Esophagus squamous epithelium (tissue), 4 donors: ENCODE measurements around the gene TLR6.

Experiments used
- POLR2A ChIP-seq, 4 donors: fragments of 450-650 bp; IDR thresholded peaks; one replicate each; pipeline ENCODE4 v1.6.1; 2017; ENCODE audit warnings: antibody characterized with exemption in 4 of 4, mild to moderate bottlenecking in 4 of 4, moderate library complexity in 3 of 4
- TF ChIP-seq, protein P1 (sequence below), 6 experiments: fragments of 450-650 bp in 4 of 6; fragments of 200-600 bp in 2 of 6; sonication (generic) in 2 of 6; IDR thresholded peaks; one replicate each; pipeline ENCODE4 v1.5.1; 2016 to 2019; ENCODE audit warnings: antibody characterized with exemption in 6 of 6, mild to moderate bottlenecking in 4 of 6, moderate library complexity in 4 of 6

DNA sequence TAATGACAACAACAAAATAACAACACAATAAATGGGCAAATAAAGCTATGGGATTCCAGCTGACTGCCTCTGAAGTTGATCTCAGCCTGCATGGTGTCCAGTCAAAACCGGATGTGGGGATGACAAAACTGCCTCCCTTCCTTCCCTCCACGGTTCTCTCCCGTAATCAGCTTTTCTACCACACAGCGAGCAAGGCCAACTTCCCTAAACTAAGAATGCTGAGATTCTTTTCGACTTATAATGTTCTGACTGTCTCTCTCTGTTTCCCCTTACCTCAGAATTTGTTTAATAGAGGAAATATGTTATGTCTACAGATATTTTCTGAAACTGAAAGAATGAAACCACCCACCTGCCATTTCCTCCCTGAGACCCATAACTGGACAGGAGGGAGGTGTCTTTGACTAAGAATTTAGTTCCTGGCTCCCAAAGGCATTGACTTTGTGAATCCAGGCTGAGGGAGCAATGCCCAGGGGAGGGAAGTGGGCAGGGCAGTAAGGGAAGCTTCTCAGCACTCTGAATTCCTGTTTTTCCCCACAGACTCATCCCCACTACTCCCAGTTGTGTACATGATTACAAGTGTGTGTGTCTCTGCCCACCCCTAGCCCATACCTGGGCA is 51.0 kb downstream of the TLR6 start:
- peak in 1 of 4 donors; percentile 30 for TF ChIP-seq POLR2A (IDR thresholded peaks at IDR 0.05)
- TF ChIP-seq, protein P1, sequence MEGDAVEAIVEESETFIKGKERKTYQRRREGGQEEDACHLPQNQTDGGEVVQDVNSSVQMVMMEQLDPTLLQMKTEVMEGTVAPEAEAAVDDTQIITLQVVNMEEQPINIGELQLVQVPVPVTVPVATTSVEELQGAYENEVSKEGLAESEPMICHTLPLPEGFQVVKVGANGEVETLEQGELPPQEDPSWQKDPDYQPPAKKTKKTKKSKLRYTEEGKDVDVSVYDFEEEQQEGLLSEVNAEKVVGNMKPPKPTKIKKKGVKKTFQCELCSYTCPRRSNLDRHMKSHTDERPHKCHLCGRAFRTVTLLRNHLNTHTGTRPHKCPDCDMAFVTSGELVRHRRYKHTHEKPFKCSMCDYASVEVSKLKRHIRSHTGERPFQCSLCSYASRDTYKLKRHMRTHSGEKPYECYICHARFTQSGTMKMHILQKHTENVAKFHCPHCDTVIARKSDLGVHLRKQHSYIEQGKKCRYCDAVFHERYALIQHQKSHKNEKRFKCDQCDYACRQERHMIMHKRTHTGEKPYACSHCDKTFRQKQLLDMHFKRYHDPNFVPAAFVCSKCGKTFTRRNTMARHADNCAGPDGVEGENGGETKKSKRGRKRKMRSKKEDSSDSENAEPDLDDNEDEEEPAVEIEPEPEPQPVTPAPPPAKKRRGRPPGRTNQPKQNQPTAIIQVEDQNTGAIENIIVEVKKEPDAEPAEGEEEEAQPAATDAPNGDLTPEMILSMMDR (IDR thresholded peaks at IDR 0.05): no peak
